Stimulated activated CD4-positive, alpha-beta T cell treated with anti-CD3 and anti-CD28 coated beads, Interleukin-4, amount 100 ng/mL, for 24 hours (primary cell): ENCODE measurements around the gene TSPAN7.

ENCODE experiments used
- DNase-seq: peaks from one replicate; pipeline ENCODE4 v3.0.0-alpha.2; 2020

TSPAN7 gene

DNA sequence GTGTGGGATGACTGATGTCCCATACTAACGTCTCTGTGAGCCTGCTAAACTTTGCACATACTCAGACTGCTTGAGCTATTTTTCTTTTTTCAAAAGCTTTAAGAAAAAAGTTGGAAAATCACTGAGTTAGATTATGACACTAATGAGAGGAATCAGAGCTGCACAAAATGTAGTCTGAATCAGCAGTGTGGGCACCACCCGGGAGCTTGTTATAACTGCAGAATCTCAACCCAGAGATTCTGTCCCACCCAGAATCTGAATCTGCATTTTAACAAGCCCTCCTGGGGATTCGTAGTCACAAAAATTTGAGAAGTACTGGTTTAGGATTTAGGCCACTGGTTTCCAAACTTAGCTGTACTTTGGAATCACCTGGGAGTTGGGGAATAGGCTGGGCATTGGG is 137.8 kb downstream of the TSPAN7 start:
- DNase-seq = no peak

DNA sequence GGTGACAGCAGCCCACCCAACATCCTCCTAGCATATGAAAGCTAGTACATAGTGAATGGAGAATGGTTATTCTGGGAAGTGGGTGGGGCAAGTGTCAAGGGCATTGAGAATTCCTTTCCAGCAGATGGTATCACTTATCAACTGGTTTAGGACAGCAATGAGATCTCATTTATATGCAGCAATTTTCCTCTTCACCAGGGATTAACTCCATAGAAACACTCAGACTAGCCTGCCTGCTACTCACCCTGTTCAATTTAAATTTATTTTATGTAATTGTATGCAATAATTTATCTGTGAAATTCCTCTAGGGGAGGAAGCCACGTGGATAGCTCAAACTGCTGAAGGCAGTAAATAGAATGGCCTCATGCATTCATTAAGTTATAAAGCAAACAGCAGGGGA is 138.4 kb downstream of the TSPAN7 start:
- no peak for DNase-seq

DNA sequence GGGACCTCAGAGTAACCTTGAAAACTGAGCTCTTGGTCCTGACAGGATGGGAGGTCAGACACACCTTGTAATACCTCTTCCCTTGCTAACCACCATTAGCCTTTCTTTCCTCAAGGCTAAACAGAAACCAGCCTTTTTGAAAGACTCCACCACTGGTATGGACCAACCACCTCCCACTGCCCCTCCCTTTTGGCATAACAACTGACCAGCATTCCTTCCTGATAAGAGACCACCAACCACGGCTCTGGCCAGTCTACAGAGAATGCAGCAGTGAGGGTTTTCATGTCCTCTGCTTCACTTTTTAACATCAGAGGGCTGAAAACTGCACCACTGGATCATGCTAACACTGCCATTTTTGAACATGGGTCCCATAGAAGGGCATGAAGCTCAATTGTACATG is 139.7 kb downstream of the TSPAN7 start:
- DNase-seq = no peak

DNA sequence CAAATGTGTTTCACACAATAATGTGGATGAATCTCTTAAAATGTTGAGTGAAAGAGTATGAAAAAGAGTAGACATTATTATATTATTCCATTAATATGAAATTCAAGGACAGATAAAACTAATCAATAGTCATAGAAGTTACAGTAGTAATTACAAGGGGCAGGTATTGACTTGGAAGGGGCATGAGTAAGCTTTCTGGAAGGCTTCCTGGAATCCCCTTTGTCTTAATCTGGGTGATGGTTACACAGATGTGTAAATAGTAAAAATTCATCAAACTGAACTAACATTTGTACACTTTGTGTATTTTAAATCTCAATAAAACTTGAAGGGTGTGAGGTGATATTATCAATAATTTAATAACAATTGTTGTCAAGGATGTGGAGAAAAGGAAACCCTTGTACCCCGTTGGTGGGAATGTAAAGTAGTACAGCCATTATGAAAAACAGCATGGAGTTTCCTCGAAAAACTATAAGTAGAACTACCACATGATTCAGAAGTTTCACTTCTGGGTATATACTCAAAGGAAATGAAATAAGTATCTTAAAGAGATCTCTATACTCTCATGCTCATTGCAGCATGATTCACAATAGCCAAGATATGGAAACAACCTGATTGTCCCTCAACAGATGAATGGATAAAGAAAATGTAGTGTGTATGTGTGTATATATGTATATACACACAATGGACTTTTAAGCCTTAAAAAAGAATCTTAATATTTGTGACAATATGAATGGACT is 143.0 kb downstream of the TSPAN7 start:
- no peak for DNase-seq

DNA sequence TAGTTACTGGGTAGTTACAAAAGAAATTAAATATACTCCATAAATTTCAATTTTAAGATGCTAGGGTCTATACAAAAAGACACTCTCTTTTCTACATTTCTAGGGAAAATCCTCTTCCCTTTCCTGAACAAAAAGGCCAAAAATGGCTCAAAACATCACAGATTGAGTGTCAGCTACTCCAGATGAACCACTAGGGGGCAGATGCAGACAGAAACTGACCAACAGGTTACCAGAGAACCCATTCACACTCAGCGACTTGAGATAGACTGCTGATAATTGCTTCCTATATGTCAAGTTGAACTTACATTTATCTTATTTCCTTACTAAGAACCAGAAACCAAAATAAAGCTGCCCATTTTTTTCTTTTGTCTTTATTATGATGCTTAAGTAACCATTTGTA is 156.5 kb downstream of the TSPAN7 start:
- DNase-seq = peak; percentile 3

DNA sequence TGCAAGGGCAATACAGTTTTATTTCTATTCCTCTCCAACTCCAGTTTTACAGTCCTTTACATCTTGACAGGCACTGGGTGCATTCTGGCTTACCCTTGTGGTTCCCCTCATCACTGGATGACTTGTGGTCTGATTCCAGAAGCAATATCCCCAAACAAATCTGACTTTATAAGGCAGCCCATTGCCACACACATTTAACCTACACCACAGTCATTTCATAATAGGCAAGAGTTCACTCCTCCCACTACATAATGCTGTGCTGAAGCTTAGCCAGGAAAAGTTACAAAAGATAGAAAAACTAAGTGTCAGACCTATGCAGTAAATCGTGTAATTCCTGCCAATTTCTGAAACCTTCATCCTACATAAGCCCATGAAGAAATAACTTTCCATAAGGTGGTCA is 157.0 kb downstream of the TSPAN7 start:
- no peak for DNase-seq

DNA sequence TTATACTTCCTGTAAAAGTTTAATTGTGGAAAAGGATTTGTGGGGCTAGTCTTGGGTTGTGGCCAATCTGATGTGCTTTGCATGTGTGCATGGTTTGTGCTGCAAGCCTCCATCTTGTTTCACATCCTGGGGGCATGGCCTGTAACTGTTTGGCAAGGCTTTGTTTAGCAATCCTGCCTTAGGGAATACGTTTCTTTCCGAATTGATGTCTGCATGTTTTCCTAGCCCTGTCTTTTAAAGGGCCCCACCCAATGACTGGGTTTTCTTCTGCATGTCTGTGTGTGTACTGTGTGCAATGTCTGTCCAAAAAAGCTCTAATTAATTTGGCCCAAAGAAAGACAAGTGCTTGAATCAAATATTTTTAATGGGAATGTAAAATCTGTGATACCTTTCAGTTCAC is 165.3 kb downstream of the TSPAN7 start:
- no peak for DNase-seq

DNA sequence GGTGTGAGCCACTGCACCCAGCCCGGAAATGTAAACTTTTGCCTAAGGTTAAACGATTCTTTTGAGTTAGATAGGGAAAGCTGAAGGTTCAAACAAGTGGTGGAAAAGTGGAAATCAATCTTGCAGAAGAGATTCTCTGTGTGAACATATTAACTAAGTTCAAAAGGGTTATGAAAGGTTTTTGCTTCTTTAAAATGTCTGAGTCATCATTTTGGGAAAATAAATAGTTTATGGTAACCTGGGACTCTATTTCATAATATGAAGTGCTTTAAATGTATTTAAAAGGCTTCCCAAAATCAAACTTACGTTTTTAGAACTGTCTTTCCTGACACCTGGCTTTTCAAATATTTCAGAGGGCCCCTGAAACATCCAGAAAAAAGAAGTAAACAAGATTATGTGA is 166.3 kb downstream of the TSPAN7 start:
- no peak for DNase-seq

DNA sequence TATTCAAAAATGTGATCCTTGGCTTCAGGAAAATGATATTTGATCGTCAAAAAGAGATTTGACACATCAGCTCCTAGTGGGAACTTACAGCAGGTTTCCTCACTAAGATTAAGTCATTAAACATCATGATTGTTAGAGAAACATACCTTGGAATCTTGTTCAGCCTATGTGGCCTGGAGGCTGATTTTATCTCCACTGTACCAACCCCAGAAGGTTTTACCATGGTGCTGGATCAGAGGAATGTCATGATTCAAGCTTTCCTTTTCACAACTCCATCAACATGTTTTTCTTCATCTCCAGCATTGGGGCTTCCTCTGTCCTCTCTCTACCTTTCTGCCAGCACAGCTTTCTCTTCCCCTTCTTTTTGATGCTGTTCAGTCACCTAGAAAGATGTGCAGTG is 171.5 kb downstream of the TSPAN7 start:
- DNase-seq = no peak
